HepG2 (cell line): Measurements from ENCODE around the gene HPCAL1. TPM values are rescaled to one million over a fixed set of nuclear protein-coding genes. Genes with fewer than 3 reads are reported as not detected.

Experiments used
- FOXP1 ChIP-seq, 2 experiments: fragments of 450-650 bp in 1 of 2; IDR thresholded peaks; 2 replicates each; pipeline ENCODE4 v1.6.1; 2017 to 2018; ENCODE audit warnings: antibody characterized with exemption in 1 of 2
- HDAC2 ChIP-seq: sonication (generic); formaldehyde crosslinking; IDR thresholded peaks from 2 replicates; pipeline ENCODE4 v1.4.0; 2020; ENCODE audit warnings: missing genetic modification reagents
- HHEX ChIP-seq: IDR thresholded peaks from 2 replicates; pipeline ENCODE4 v1.6.1; 2016; ENCODE audit warnings: control low read depth
- KDM2A ChIP-seq: sonication (generic); formaldehyde crosslinking; IDR thresholded peaks from 2 replicates; pipeline ENCODE4 v1.4.0; 2020; ENCODE audit warnings: low read depth, missing genetic modification reagents, borderline replicate concordance
- KLF12 ChIP-seq: sonication (generic); formaldehyde crosslinking; IDR thresholded peaks from 2 replicates; pipeline ENCODE4 v1.4.0; 2020; ENCODE audit warnings: missing genetic modification reagents, borderline replicate concordance
- SALL1 ChIP-seq: sonication (generic); formaldehyde crosslinking; IDR thresholded peaks from 2 replicates; pipeline ENCODE4 v1.8.0; 2022; ENCODE audit warnings: mild to moderate bottlenecking, missing genetic modification reagents
- SIX1 ChIP-seq: sonication (generic); formaldehyde crosslinking; IDR thresholded peaks from 2 replicates; pipeline ENCODE4 v1.4.0; 2020; ENCODE audit warnings: missing genetic modification reagents, borderline replicate concordance
- TEF ChIP-seq: sonication (generic); formaldehyde crosslinking; IDR thresholded peaks from 2 replicates; pipeline ENCODE4 v1.5.0; 2020; ENCODE audit warnings: missing genetic modification reagents
- ZNF337 ChIP-seq: sonication (generic); formaldehyde crosslinking; IDR thresholded peaks from 2 replicates; pipeline ENCODE4 v1.5.1; 2020; ENCODE audit warnings: missing genetic modification reagents, low read depth, mild to moderate bottlenecking, borderline replicate concordance
- ZNF496 ChIP-seq: sonication (generic); formaldehyde crosslinking; IDR thresholded peaks from 2 replicates; pipeline ENCODE4 v1.8.1; 2023; ENCODE audit warnings: mild to moderate bottlenecking, moderate library complexity, missing genetic modification reagents; ENCODE audit not compliant: insufficient replicate concordance
- ZNF75D ChIP-seq: sonication (generic); formaldehyde crosslinking; IDR thresholded peaks from 2 replicates; pipeline ENCODE4 v1.8.1; 2023; ENCODE audit warnings: missing genetic modification reagents, mild to moderate bottlenecking, borderline replicate concordance
- ZNF773 ChIP-seq: sonication (generic); formaldehyde crosslinking; IDR thresholded peaks from 2 replicates; pipeline ENCODE4 v1.4.0; 2020; ENCODE audit warnings: missing genetic modification reagents, borderline replicate concordance
- ZNF780A ChIP-seq: sonication (generic); formaldehyde crosslinking; IDR thresholded peaks from 2 replicates; pipeline ENCODE4 v1.8.0; 2022; ENCODE audit warnings: mild to moderate bottlenecking, missing genetic modification reagents, moderate library complexity
- ZNF878 ChIP-seq: sonication (generic); formaldehyde crosslinking; IDR thresholded peaks from 2 replicates; pipeline ENCODE4 v1.8.1; 2023; ENCODE audit warnings: mild to moderate bottlenecking, missing genetic modification reagents, moderate library complexity
- polyA plus RNA-seq, 8 experiments: library from polyadenylated mRNA; depleted of rRNA in 3 of 8; stranded (reverse) in 7 of 8; unstranded in 1 of 8; fragments of >200 nt; fragmentation: Illumina TruSeq in 4 of 8; extraction: Trizol in 4 of 8; gene quantifications; 2 replicates each; pipeline versions ENCODE4 v1.2.1 to v1.2.3, GENCODE V29; 2011 to 2016; ENCODE audit warnings: low read depth in 4 of 8, missing spikeins in 1 of 8, mixed read lengths in 1 of 8; ENCODE audit not compliant: insufficient read depth in 1 of 8
- total RNA-seq, 5 experiments: library from RNA; depleted of rRNA; stranded (reverse); fragments of >200 nt; fragmentation: Illumina TruSeq; extraction: Trizol; gene quantifications; 2 replicates each; pipeline ENCODE4 v1.2.3, GENCODE V29; 2016; ENCODE audit warnings: low read depth in 1 of 5
- TF ChIP-seq, protein P1 (sequence below), 2 experiments: fragments of 450-650 bp in 1 of 2; sonication (generic) in 1 of 2; formaldehyde crosslinking in 1 of 2; IDR thresholded peaks; 2 replicates each; pipeline versions ENCODE4 v1.6.1 to v1.8.0; 2016 to 2022; ENCODE audit warnings: antibody characterized with exemption in 1 of 2, mild to moderate bottlenecking in 1 of 2, missing genetic modification reagents in 1 of 2
- TF ChIP-seq, protein P2 (sequence below): sonication (generic); formaldehyde crosslinking; IDR thresholded peaks from 2 replicates; pipeline ENCODE4 v1.9.0; 2021; ENCODE audit warnings: missing genetic modification reagents, mild to moderate bottlenecking, borderline replicate concordance
- TF ChIP-seq, protein P3 (sequence below): sonication (generic); formaldehyde crosslinking; IDR thresholded peaks from 2 replicates; pipeline ENCODE4 v1.8.0; 2022; ENCODE audit warnings: missing genetic modification reagents, low read depth, mild to moderate bottlenecking, borderline replicate concordance

Gene HPCAL1
- total and polyA plus RNA-seq, 2 of the 13 experiments (the other 11 are each of a cell fraction or from before 2014, with no cell fraction given), result 29.5 to 29.9 TPM

DNA sequence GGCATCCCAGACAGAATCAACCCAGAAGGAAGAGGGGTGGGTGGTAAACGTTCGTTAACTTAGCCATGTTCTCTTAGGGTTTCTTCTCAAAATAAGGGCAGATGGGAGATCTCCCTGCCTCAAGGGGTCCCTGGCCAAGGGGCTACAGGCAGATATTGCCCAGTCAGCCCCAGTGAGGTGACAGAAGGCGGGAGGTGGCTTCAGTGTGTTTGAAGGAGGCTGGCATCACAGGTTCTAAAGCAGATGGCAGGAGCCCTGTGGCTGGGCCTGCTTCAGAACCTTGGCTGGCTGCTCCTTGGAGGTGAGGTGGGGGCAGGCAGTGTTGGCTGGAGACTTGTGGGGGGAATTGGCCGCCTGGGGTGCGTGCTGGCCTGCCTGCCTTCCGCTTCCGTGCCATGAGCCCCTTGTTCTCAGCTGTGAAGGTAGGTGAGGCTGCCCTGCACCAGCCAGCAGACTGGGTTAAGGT lies 23.5 kb downstream of the HPCAL1 start (continued):
- TF ChIP-seq, protein P1, sequence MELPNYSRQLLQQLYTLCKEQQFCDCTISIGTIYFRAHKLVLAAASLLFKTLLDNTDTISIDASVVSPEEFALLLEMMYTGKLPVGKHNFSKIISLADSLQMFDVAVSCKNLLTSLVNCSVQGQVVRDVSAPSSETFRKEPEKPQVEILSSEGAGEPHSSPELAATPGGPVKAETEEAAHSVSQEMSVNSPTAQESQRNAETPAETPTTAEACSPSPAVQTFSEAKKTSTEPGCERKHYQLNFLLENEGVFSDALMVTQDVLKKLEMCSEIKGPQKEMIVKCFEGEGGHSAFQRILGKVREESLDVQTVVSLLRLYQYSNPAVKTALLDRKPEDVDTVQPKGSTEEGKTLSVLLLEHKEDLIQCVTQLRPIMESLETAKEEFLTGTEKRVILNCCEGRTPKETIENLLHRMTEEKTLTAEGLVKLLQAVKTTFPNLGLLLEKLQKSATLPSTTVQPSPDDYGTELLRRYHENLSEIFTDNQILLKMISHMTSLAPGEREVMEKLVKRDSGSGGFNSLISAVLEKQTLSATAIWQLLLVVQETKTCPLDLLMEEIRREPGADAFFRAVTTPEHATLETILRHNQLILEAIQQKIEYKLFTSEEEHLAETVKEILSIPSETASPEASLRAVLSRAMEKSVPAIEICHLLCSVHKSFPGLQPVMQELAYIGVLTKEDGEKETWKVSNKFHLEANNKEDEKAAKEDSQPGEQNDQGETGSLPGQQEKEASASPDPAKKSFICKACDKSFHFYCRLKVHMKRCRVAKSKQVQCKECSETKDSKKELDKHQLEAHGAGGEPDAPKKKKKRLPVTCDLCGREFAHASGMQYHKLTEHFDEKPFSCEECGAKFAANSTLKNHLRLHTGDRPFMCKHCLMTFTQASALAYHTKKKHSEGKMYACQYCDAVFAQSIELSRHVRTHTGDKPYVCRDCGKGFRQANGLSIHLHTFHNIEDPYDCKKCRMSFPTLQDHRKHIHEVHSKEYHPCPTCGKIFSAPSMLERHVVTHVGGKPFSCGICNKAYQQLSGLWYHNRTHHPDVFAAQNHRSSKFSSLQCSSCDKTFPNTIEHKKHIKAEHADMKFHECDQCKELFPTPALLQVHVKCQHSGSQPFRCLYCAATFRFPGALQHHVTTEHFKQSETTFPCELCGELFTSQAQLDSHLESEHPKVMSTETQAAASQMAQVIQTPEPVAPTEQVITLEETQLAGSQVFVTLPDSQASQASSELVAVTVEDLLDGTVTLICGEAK (IDR thresholded peaks at IDR 0.05), result no peak
- TF ChIP-seq, protein P1 (CRISPR knock-in tag; IDR thresholded peaks at IDR 0.05), result 0 out of 2 replicates have a peak, but pooled peaks have one; percentile 12
- no peak for TF ChIP-seq SALL1 (CRISPR knock-in tag)
- TF ChIP-seq SIX1 (CRISPR knock-in tag), result no peak
- TF ChIP-seq KLF12, result 0 out of 2 replicates have a peak, but pooled peaks have one; percentile 45
- TF ChIP-seq ZNF75D, result no peak
- TF ChIP-seq, protein P2, sequence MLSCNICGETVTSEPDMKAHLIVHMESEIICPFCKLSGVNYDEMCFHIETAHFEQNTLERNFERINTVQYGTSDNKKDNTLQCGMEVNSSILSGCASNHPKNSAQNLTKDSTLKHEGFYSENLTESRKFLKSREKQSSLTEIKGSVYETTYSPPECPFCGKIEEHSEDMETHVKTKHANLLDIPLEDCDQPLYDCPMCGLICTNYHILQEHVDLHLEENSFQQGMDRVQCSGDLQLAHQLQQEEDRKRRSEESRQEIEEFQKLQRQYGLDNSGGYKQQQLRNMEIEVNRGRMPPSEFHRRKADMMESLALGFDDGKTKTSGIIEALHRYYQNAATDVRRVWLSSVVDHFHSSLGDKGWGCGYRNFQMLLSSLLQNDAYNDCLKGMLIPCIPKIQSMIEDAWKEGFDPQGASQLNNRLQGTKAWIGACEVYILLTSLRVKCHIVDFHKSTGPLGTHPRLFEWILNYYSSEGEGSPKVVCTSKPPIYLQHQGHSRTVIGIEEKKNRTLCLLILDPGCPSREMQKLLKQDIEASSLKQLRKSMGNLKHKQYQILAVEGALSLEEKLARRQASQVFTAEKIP (CRISPR knock-in tag), result no peak
- TF ChIP-seq, protein P3, sequence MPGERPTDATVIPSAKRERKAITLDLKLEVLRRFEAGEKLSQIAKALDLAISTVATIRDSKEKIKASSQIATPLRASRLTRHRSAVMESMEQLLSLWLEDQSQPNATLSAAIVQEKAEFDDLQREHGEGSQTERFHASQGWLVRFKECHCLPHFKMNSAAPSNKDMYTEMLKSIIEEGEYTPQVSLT (CRISPR knock-in tag), result no peak
- no peak for TF ChIP-seq HHEX (CRISPR knock-in tag)
- no peak for TF ChIP-seq TEF (CRISPR knock-in tag)
- TF ChIP-seq ZNF878 (CRISPR knock-in tag), result peak; percentile 58; the same call in 1 of the 2 replicates
- no peak for TF ChIP-seq ZNF496 (CRISPR knock-in tag)
- TF ChIP-seq KDM2A, result peak; percentile 14; the same call in 1 of the 2 replicates
- no peak for TF ChIP-seq FOXP1 (IDR thresholded peaks at IDR 0.05)
- no peak for TF ChIP-seq FOXP1 (CRISPR knock-in tag; IDR thresholded peaks at IDR 0.05)
- TF ChIP-seq HDAC2 (CRISPR knock-in tag), result no peak
- 0 out of 2 replicates have a peak, but pooled peaks have one; percentile 10 for TF ChIP-seq ZNF337
- TF ChIP-seq ZNF780A (CRISPR knock-in tag), result no peak
- 0 out of 2 replicates have a peak, but pooled peaks have one; percentile 24 for TF ChIP-seq ZNF773 (CRISPR knock-in tag)
